Lower lobe of right lung (tissue), 2 donors: ENCODE results near the gene DCLK1. TPM values are rescaled to one million over a fixed set of nuclear protein-coding genes. Genes with fewer than 3 reads are reported as not detected.

ENCODE experiments used
- ATAC-seq, 2 donors: fragments of 200-7000 bp; cut with Tn5 transposase; one replicate each; pipeline ENCODE4 v1.9.1; 2020 to 2022; ENCODE audit warnings: mild to moderate bottlenecking in 2 of 2, moderate library complexity in 2 of 2
- DNase-seq: peaks from one replicate; pipeline ENCODE4 v3.0.0-alpha.2; 2020
- H3K27ac ChIP-seq: fragments of 200-600 bp; one replicate; pipeline ENCODE4 v1.8.0; 2022
- H3K27me3 ChIP-seq: fragments of 200-600 bp; one replicate; pipeline ENCODE4 v1.8.0; 2022; ENCODE audit warnings: low read depth
- H3K36me3 ChIP-seq: fragments of 200-600 bp; one replicate; pipeline ENCODE4 v1.8.0; 2022; ENCODE audit warnings: mild to moderate bottlenecking
- H3K4me1 ChIP-seq: fragments of 200-600 bp; one replicate; pipeline ENCODE4 v1.8.0; 2022
- H3K4me3 ChIP-seq: fragments of 200-600 bp; one replicate; pipeline ENCODE4 v1.8.0; 2022; ENCODE audit warnings: mild to moderate bottlenecking
- H3K9me3 ChIP-seq: fragments of 200-600 bp; one replicate; pipeline ENCODE4 v1.8.0; 2022
- intact Hi-C: fragments of 100-400 bp; cut with DNase I; formaldehyde crosslinking; loops from one replicate; pipeline ENCODE4 v1.11.0; 2022
- total RNA-seq: library from RNA; stranded (reverse); fragmentation: NEBNext Ultra II Directional; extraction: Animal tissue kit (Norgen Biotek cat#: 25700); gene quantifications from one replicate; pipeline ENCODE4 v1.2.1, GENCODE V29; 2021
- TF ChIP-seq, protein P1 (sequence below): fragments of 200-600 bp; IDR thresholded peaks from one replicate; pipeline ENCODE4 v1.8.0; 2022; ENCODE audit warnings: antibody characterized with exemption, mild to moderate bottlenecking
- donor health status: DM: no; HTN: yes; CAD: no; lungs with severe emphysema.

The DCLK1 gene
- total RNA-seq, 1 donor from 2014 or later = 10.4 TPM

DNA sequence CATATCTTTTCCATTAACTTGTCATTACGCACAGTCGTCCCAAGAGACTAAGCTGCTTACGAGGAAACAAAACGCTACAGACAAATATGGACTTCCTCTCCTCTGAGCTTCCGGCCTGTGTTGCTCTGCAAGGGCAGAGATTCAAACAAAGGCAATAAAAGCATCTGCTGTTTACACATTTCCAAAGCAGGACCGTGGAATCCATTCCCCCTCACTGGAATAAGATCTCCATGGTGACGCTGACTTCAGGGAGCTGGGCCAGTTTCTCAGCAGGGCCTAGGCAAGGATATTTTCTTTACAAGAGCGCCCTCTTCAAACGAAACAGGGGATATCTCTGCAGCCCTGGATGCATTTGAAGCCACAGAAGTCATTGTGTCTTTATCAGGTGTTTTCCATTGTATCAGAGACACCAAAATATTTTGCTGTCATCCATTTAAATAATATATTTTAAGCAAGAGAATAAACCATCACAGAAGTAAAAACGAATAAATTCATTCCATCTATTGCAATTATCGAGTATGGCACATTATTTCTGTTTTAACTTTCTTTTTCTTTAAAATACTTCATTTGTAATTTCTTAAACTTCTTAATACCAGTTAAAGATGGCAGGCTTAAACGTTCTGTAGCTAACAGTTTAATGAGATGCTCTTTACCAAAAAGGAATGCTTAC, 177.5 kb downstream of the DCLK1 start:
- Histone ChIP-seq H3K27ac (no peak overlapping the region), H3K4me1 (no peaks in the 10 kb centered on the region), H3K36me3 (no peaks in the 10 kb centered on the region), H3K27me3 (no peaks in the 10 kb centered on the region), H3K9me3 (no peaks in the 10 kb centered on the region), H3K4me3 (no peak overlapping the region)
- intact Hi-C loops = no loop called here
- peak; percentile 44 for DNase-seq
- TF ChIP-seq, protein P1, sequence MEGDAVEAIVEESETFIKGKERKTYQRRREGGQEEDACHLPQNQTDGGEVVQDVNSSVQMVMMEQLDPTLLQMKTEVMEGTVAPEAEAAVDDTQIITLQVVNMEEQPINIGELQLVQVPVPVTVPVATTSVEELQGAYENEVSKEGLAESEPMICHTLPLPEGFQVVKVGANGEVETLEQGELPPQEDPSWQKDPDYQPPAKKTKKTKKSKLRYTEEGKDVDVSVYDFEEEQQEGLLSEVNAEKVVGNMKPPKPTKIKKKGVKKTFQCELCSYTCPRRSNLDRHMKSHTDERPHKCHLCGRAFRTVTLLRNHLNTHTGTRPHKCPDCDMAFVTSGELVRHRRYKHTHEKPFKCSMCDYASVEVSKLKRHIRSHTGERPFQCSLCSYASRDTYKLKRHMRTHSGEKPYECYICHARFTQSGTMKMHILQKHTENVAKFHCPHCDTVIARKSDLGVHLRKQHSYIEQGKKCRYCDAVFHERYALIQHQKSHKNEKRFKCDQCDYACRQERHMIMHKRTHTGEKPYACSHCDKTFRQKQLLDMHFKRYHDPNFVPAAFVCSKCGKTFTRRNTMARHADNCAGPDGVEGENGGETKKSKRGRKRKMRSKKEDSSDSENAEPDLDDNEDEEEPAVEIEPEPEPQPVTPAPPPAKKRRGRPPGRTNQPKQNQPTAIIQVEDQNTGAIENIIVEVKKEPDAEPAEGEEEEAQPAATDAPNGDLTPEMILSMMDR = peak; percentile 54
- ATAC-seq = peak; percentile 86 to 88

DNA sequence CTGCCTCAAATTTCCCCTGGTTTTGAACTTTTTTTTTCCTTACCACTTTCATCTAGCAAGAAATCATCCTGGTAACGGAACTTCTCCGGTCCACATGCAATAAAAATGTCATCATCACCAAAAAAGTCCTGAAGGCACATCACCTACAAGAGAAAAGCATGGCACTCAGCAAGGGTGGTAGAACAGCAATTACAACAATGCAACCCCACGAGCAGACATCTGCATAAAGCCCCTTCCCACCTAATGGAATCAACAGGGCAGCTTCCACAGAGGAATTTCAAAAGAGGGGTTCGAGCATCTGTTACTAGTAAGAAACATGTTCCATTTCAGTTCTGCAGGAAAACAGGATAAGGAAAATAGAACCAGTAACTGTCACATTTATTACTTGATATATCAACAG, 183.9 kb downstream of the DCLK1 start:
- ATAC-seq (no peak), DNase-seq (no peak)
- no peaks in the 10 kb centered on the region for H3K9me3 ChIP-seq
- H3K4me1 ChIP-seq = no peaks in the 10 kb centered on the region
- no peak overlapping the region for H3K4me3 ChIP-seq
- intact Hi-C loops = no loop called here
- no peaks in the 10 kb centered on the region for H3K27me3 ChIP-seq
- H3K27ac ChIP-seq = no peak overlapping the region
- TF ChIP-seq, protein P1 = no peak
- H3K36me3 ChIP-seq = no peaks in the 10 kb centered on the region

- no peak for ATAC-seq
- Histone ChIP-seq H3K9me3 (no peaks in the 10 kb centered on the region), H3K27ac (no peak overlapping the region), H3K36me3 (no peaks in the 10 kb centered on the region), H3K4me3 (no peak overlapping the region), H3K4me1 (no peaks in the 10 kb centered on the region), H3K27me3 (no peaks in the 10 kb centered on the region)
- intact Hi-C loops = no loop called here
- DNase-seq = no peak
- TF ChIP-seq, protein P1 = no peak
Observed at GRCh38 chr13:35945368-35945767, 185.8 kb downstream of the DCLK1 start.

GRCh38 chr13:35941374-35941773, 189.8 kb downstream of the DCLK1 start:
- Histone ChIP-seq H3K27ac (no peak overlapping the region), H3K9me3 (no peaks in the 10 kb centered on the region), H3K4me3 (no peak overlapping the region), H3K36me3 (no peaks in the 10 kb centered on the region), H3K4me1 (no peaks in the 10 kb centered on the region), H3K27me3 (no peaks in the 10 kb centered on the region)
- no peak for DNase-seq
- no peak for ATAC-seq
- intact Hi-C loops = no loop called here
- TF ChIP-seq, protein P1 = no peak

- TF ChIP-seq, protein P1 = no peak
- Histone ChIP-seq H3K4me3 (no peak overlapping the region), H3K27ac (no peak overlapping the region), H3K9me3 (no peaks in the 10 kb centered on the region), H3K27me3 (no peaks in the 10 kb centered on the region), H3K36me3 (no peaks in the 10 kb centered on the region), H3K4me1 (no peaks in the 10 kb centered on the region)
- intact Hi-C loops = no loop called here
- no peak for DNase-seq
- no peak for ATAC-seq
Observed at GRCh38 chr13:35940734-35941133, 190.4 kb downstream of the DCLK1 start.
